Head of caudate nucleus (tissue), 42 donors: ENCODE results near the gene TGM2.

Experiments used
- DNase-seq, 42 donors: peaks; one replicate each; pipeline versions ENCODE4 v3.0.0 to v3.0.0-alpha.2; 2020 to 2021; ENCODE audit warnings: mixed read lengths in 7 of 42
- intact Hi-C: fragments of 100-400 bp; cut with DNase I; formaldehyde crosslinking; loops from one replicate; pipeline ENCODE4 v1.15.0; 2022

TGM2 gene

DNA sequence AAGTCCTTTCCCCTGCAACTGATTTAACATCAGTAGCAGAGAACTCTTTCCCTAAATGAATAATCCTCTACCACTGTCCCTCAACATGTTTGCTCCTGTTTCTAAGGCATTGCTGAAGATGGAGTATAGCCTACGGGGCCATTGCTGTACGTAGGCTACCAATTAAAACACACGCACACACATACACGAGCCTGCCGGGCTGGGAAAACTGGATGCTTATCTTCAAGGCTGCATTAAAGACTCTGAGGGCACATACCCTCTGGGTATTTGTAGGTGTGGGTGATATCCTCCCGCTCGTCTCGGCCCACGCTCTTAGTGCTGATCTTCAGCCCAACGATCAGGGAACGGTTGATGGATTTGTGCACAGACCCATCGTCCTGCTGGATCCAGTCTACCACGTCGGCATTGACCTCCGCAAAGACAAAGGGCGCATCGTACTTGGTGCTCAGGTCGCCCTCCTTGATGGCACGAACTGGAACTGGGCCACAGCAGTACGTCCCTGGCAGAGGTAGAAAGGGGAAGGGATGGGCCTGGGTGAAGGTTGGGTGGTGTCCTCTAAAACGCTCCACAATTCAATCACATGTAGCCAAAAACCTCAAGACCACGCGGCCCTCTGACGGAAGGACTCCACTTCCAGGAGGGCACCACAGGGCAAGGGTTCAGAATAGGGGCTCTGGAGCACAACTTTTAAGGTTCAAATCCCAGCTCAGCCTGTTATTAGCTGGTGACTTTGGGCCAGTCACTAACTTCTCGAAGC is 25.7 kb downstream of the TGM2 start:
- intact Hi-C loops, result no loop called here
- DNase-seq, result no peak

DNA sequence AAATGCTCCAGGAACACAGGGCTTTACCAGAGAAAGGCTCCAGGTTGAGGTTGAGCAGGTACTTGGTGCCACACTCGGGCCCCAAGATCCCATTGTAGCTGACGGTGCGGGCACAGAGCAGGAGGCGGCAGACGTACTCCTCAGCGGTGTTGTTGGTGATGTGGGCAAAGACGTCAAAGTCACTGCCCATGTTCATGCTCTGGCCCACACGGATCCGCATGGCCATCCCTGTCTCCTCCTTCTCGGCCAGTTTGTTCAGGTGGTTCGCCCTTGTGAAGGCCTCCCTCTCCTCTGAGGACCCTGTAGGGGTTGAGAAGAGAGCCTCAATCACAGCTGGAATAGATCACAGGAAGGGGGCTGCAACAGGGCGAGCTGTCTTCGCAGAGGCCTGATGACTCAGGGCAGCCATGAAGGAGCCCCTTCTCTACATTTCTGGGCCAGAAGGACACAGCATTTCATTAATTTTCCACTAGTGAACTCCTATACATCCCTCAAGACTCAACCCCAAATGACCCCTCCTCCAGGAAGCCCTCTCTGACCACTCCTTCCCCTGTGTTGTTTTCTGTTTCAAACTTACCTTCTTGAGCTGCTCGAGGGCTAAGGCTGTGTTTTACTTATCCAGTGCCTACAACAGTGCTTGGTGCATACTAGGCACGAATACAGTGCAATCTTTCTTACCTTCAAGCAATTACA is 26.8 kb downstream of the TGM2 start:
- intact Hi-C loops, result no loop called here
- no peak for DNase-seq

DNA sequence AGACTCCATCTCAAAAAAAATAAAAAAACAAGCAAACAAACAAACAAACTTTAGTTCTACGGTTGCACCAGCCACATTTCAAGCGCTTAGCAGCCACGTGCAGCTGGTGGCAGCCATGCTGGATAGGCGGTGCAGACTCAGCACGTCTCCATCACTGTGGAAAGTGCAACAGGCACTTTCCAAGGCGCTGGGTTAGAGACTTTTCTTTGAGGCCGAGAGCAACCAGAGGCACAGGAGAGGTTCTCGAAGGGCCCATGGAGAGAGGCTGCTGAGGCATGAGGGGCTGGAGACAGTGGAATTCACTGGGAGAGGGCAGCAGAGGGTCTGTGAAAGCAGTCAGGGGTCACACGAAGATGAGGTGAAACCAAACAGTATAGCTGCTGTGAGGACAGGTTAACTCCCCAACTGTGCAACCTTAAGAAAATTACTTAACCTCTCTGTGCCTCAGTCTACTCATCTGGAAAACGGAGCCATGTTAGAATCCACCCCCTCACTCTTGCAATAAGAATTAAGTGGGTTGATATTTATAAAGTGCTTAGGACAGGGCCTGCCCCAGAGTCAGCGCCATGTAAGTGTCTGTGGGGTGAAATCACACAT is 27.5 kb downstream of the TGM2 start:
- intact Hi-C loops, result no loop called here
- DNase-seq, result no peak

DNA sequence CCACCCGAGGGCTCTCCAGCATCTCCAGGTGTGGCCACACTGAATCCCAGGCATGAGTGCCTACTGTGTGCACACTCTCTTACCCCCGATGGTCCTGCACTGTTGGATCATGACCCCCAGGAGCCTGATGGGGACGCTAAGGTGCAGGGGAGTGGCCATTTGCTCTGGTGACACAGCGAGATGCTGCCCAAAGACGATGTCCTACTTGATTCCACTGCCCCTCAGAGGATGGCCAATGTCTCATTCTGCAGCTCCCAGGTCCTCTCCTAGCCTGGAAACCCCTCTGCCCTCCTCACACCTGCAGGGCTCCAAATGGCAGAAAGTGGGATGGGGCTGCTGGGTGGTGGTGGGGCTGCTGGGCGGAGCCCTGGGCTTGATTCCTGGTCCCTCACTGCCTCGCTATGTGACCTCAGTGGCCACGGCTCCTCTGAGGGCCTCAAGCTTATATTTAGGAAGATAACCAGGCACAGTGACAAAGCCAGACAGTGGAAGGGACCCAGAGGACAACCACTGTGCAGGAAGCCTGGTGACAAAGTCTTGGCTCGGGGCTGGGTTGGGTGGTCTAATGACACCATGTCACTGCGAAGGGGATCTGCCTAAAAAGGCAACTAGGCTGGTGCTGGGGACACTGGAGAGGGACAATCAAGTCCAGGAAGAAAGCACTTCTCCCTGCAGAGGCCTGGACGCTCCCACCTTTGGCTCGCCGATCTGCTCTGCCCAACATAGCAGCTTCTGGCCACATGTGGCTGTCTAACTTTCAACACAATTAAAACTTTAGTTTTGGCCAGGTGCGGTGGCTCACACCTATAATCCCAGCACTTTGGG is 28.4 kb downstream of the TGM2 start:
- intact Hi-C loops, result no loop called here
- DNase-seq, result no peak

DNA sequence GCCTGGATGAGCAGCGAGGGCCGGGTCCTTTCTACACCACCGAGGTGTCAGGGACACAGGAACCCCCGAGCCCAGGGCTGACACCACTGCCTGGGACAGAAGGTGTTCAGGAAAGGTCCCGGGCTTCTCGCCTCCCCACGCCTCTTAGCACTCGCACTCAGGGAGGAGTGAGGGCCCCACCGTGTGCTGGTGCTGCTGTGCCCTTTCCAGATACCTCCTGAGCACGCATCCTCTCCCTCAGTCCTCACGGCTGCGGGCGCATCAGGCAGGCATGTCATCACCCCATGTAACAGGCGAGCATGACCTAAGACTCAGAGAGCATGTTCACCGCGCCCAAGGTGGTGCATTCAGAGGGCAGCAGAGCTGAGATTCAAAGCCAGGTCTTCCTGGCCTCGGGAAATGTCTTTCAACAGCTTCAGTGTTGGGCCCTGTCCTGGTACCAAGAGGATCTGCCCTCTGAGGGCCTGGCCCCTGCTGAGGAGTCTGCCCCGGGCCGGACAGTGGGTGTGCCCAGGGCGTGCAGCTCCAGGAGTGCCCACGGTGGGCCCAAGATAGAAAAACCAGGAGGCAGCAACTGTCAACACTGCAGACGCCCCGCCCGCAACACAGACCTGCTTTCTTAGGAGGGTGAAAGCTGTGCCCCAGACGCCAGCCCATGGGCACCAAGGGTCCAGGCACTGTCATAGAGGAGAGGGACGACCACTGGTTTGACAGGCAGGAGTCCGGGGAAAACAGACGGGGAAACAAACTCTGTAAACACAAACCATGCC is 29.2 kb downstream of the TGM2 start:
- DNase-seq, result no peak
- intact Hi-C loops, result no loop called here

DNA sequence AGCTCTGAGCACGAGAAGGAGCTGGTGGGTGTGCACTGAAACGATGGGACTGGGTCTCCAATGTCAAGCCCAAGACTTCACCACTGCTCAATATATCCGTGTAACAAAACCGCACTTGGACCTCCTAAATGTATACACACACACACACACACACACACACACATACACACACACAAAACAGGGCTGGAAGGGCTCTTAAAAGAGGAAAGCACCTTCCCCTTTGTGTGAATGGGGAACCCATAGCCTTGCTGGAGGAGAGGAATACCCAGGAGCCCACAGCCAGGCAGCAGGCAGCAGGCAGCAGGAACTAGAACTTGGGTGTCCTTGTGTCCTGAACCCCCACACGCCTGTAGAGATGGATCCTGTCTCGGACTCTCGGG is 29.8 kb downstream of the TGM2 start:
- intact Hi-C loops, result no loop called here
- no peak for DNase-seq

GRCh38 chr20:38134427-38135270 is 30.4 kb downstream of the TGM2 start:
- intact Hi-C loops, result no loop called here

DNA sequence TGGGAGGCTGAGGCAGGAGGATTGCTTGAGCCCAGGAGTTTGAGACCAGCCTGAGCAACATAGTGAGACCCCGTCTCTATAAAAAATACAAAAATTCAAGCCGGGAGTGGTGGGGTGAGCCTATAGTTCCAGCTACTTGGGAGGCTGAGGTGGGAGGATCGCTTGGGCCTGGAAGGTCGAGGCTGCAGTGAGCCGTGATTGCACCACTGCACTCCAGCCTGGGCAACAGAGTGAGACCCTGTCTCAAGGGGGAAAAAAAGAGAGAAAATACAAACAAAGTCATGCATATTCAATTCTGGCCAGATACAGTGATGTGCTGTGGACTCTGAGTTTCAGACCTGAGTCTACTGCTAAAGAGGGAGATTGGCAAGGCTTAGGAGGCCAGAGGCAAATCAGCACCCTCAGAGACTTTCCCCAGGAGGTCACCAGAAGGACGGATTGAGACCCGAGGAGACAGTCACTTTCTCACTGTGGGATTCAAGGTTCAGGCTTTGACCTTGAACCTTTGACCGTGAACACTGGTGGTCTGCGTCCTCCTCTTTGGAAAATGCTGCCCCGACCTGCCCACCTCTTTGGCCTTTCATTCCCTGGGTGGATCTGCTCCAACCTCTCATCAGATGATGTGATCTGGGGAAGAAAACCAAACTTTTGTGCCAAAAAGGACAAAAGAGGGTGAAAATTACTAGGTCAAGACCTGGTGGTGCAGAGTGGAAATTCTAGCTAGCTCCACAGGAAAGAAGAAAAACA is 31.2 kb downstream of the TGM2 start:
- intact Hi-C loops, result no loop called here
- no peak for DNase-seq

More at GRCh38 chr20:38134427-38135270, 30.4 kb downstream of the TGM2 start:
- no peak for DNase-seq

DNA sequence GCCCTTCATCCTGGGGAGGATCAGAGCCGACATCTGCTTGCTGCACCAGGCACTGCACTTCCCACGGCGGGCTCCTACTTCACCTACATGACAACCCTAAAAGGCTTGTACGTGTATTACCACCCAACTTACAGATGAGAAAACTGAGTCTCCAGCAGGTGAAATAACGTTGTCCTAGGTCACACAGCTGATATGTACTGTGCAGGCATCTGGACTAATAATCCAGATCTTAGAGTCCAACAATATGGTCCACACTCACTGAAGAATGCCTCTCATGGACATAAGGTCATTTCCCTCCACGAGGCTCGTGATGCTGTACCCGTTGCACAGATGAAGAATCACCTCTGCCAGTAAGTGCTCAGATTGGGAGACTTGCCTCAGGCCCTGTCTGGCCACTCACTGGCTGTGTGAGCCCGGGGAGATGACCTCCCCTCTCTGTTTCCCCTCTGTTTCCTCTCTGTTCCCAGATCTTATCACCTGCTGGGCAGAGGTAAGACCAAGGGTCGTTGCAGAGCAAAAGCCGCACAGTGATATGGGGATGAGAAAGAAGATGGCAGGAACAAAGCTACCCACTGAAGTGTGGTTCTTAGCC is 32.1 kb downstream of the TGM2 start:
- intact Hi-C loops, result no loop called here
- DNase-seq, result no peak

DNA sequence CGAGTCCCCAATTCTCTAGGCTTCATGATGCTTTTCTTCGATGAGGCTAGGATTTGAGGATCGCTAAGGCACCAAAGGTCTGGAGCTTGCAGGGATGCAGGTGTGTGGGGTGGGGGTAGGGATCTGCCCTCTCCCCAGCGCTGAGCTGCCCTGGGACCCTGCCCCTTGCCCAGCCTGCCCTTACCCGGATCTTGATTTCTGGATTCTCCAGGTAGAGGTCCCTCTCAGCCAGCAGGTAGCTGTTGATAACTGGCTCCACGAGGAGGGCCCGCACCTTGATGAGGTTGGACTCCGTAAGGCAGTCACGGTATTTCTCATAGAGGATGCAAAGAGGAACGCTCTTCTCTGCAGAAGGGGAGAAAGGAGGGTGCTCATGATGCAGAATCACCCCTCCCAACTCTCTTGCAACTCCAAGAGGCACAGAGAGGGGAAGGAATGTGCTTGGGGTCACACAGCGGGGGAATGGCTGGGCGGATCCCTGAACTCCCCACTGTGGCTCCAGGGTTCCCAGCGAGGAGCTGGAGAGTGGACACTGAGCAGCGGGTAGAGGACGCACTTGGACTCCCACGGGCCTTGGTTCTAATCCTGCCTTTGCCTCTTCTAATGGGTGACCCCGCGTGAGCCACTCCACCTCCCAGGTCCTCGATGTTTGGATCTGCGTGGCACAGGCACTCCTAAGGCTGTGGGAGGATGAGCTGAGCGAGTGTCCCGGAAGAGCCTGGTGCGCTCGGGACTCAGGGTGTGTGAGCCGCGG is 32.7 kb downstream of the TGM2 start:
- DNase-seq, result no peak
- intact Hi-C loops, result no loop called here

DNA sequence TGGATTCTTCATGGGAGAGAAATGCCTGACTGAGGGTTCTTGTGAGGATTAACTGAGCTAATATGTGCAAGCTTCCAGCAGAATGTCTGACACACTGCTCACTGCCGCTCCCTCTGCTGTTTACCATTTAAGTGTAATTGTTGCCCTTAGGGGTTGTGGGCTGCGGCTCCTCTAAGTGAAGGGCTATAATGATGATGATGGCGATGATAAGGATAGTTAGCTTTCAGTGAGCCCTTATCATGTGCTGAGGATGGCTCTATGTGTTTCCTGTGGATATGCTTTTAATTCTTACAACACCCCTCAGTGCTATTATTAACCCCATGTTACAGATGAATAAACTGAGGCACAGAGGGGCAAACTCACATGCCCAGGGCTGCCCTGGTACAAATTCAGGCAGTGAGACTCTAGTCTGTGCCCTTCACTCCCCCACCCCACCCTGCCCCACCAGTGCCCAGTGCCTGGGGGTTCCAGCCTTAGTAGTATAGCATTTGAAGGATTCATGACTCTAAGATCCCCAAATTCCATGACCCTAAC is 33.4 kb downstream of the TGM2 start:
- intact Hi-C loops, result no loop called here
- peak in 1 of 42 donors; percentile 2 for DNase-seq

DNA sequence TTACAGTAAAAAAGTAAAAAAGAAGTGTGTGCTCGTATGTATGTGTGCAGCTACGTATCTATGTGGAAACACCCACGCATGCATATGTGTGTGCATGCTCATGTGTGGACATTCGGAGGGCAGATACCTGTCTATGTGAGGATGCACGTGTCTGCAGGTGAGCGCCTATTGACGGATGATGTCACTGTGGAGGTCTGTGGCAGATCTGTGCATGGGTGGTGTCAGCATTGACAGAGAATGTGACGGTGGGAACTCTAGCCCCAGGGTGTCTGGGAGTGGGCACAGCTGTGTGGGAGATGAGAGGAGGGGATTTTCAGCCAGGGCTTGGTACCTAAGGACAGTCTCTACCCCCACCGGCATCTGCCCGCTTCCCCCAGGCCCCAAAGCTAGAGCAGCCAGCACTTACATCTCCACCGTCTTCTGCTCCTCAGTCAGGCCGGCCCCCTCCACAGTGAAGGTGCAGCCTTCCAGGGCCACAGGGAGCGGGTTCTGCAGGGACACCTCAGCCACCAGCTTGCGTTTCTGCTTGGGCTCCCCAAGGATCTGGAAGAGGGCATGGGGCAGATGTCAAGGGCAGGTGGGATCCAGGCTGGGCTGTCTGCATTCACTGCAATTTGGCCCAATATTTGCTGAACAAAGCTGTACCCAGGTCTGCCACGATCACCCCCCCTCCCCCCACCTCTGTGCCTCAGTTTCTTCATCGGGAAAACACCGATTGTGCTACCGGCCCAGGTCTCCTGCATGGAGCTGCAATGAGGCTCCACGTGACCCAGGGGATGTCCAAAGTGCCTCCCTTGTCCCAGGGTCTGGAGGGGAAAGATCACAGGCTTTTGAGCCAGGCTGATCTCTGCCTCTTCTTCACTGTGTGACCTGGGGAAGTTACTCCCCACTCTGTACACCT is 34.1 kb downstream of the TGM2 start:
- peak in 1 of 42 donors; percentile 10 for DNase-seq
- intact Hi-C loops, result no loop called here

DNA sequence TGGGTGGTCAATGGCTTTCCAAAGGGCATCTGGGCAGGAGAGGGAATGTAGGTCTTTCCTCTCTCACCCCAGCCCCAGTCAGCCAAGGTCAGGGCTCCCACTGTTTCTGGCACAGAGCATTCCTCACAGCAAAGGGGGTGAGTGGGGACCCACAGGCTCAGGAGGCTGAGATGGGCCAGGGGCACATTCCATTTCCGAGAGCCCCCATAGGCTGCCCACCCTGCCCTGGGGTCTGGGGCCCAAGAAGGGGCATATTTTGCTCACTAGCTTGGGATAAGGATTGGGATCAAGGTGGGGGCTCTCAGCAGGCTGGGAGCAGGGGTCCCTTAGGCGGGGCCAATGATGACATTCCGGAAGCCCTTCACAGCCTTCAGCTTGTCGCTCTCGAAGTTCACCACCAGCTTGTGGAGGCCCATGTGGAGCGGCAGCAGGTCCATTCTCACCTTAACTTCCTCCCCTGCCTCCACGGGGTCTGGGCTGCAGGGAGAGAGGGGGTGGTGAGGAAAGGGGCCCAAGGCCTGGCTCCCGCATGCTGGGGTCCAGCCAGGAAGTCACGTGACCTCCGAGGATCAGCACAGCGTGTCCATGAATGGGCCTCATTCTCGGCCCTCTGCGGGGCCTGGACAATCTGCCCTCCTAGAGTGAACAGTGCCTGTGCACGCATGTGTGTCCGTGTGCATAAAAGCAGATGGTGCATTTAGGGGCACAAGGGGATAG is 35.0 kb downstream of the TGM2 start:
- DNase-seq, result peak in 1 of 42 donors; percentile 13
- intact Hi-C loops, result no loop called here

DNA sequence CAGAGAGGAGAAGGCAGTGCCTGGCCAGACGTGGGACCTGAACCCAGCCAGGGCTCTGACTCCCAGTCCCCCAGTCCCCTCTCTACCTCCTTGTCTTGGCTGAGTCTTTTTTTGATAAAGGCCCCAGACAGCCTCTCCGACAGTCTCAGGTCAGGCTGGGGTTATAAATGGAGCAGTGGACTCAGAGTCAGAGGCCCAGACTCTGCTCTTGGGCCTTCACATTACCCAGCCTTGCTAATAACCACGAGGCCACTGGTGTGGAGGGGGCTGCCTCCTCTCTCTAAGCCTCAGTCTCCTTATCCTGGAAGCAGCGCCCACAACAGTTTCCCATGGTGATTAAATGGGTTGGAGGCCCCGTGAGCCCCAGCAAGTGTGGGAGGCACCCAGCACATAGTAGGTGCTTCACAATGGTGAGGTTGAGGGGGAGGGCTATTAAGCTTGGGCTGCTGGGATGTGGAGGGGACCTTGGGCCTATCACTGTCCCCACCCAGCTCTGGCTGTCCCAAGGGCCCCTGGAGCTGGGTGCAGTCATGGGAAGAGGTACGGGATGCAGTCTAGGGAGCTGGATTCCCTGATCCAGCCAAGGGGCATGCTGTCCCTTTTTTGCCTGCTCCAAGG is 35.7 kb downstream of the TGM2 start:
- intact Hi-C loops, result no loop called here
- DNase-seq, result peak in 1 of 42 donors; percentile 5
